ENCODE measurements around the gene LIN7C.

The LIN7C gene

DNA sequence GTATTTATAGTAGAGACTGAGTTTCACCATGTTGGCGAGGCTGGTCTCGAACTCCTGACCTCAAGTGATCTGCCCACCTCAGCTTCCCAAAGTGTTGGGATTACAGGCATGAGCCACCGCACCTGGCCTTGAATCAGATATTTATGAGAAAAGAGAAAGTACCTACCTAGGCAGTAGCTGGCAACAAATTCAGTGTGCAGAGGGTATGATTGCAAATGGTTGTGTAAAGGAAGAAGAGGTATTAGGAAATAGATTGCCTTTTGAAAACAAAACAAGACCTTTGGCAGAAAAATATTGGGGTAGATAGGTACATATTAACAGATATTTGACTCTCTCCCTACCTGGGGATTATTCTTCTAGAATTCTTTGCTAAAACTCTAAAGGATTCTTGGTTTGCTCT, 38.5 kb upstream of the LIN7C start:
- no peak for TF ChIP-seq POLR2AphosphoS5 (IDR thresholded peaks at IDR 0.05; ENCODE audit: low read depth, low read length)
- TF ChIP-seq REST (IDR thresholded peaks at IDR 0.05; ENCODE audit: insufficient read depth in 1 of 2, low read depth in 2 of 2, low read length in 2 of 2) = no peak

- no peak for TF ChIP-seq POLR2AphosphoS5 (IDR thresholded peaks at IDR 0.05; ENCODE audit: low read depth, low read length)
- no peak for TF ChIP-seq SIN3A (IDR thresholded peaks at IDR 0.05; ENCODE audit: borderline replicate concordance, insufficient read depth, low read length)
- TF ChIP-seq FOXP2 (optimal IDR thresholded peaks at IDR 0.05; ENCODE audit: borderline replicate concordance, extremely low read depth, extremely low read length, insufficient read depth) = no peak
- no peak for TF ChIP-seq REST (IDR thresholded peaks at IDR 0.05; ENCODE audit: insufficient read depth in 1 of 2, low read depth in 2 of 2, low read length in 2 of 2)
Observed at GRCh38 chr11:27541790-27542189, 35.2 kb upstream of the LIN7C start.

- no peak for TF ChIP-seq SIN3A (IDR thresholded peaks at IDR 0.05; ENCODE audit: borderline replicate concordance, insufficient read depth, low read length)
- TF ChIP-seq REST (IDR thresholded peaks at IDR 0.05; ENCODE audit: insufficient read depth in 1 of 2, low read depth in 2 of 2, low read length in 2 of 2) = no peak
- no peak for TF ChIP-seq FOXP2 (optimal IDR thresholded peaks at IDR 0.05; ENCODE audit: borderline replicate concordance, extremely low read depth, extremely low read length, insufficient read depth)
- no peak for TF ChIP-seq TAF1 (IDR thresholded peaks at IDR 0.05; ENCODE audit: borderline replicate concordance, insufficient read depth, low read length)
- no peak for TF ChIP-seq POLR2AphosphoS5 (IDR thresholded peaks at IDR 0.05; ENCODE audit: low read depth, low read length)
Observed at GRCh38 chr11:27540051-27540450, 33.5 kb upstream of the LIN7C start.

DNA sequence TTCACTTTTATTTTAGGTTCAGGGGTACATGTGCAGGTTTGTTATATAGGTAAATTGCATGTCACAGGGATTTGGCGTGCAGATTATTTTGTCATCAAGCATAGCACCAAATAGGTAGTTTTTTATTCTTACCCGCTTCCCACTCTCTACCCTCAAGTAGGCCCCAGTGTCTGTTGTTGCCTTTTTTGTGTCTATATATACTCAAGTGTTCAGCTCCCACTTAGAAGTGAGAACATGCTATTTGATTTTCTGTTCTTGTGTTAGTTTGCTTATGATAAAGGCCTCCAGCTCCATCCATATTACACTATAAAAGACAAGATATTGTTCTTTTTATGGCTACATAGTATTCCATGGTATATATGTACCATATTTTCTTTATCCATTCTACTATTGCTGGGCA, 28.5 kb upstream of the LIN7C start:
- TF ChIP-seq TAF1 (IDR thresholded peaks at IDR 0.05; ENCODE audit: borderline replicate concordance, insufficient read depth, low read length) = no peak
- no peak for TF ChIP-seq FOXP2 (optimal IDR thresholded peaks at IDR 0.05; ENCODE audit: borderline replicate concordance, extremely low read depth, extremely low read length, insufficient read depth)
- TF ChIP-seq POLR2AphosphoS5 (IDR thresholded peaks at IDR 0.05; ENCODE audit: low read depth, low read length) = no peak
- no peak for TF ChIP-seq REST (IDR thresholded peaks at IDR 0.05; ENCODE audit: insufficient read depth in 1 of 2, low read depth in 2 of 2, low read length in 2 of 2)
- TF ChIP-seq SIN3A (IDR thresholded peaks at IDR 0.05; ENCODE audit: borderline replicate concordance, insufficient read depth, low read length) = no peak

DNA sequence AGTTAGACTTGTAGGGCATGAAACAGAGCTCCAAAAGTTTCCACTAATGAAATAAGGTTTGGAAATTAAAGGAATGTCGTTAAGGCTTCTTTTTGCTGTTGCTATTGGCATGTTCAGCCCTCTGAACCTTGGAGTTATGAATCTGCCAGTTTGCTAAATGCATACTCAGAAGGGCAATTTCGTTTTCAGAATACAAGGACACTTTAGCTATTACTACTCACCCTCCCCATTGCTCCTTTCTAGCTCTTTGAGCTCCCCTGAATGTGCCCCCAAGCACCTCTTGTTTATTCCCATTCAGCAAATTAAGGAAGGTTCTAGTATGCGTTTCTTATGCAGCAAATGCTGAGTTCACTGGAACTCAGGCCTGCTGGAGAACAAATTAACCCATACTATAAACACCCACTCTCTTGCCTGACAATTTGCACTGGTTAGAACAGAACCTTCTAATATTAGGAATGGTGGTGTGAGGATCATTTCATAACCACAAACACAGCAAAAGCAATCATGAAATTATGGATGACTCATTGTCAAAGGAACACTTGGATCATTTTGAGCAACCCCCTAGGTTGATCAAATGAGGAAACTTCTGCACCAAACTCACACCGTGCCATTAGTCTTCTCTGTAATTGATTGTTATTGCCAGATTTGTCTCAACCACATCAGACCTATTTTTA, 26.2 kb upstream of the LIN7C start:
- TF ChIP-seq POLR2AphosphoS5 (IDR thresholded peaks at IDR 0.05; ENCODE audit: low read depth, low read length) = no peak
- TF ChIP-seq TAF1 (IDR thresholded peaks at IDR 0.05; ENCODE audit: borderline replicate concordance, insufficient read depth, low read length) = no peak
- TF ChIP-seq FOXP2 (optimal IDR thresholded peaks at IDR 0.05; ENCODE audit: borderline replicate concordance, extremely low read depth, extremely low read length, insufficient read depth) = no peak
- TF ChIP-seq SIN3A (IDR thresholded peaks at IDR 0.05; ENCODE audit: borderline replicate concordance, insufficient read depth, low read length) = no peak
- no peak for TF ChIP-seq REST (IDR thresholded peaks at IDR 0.05; ENCODE audit: insufficient read depth in 1 of 2, low read depth in 2 of 2, low read length in 2 of 2)

All from PFSK-1 (cell line).